HepG2 (cell line): ENCODE measurements around the gene TLE2. TPM values are rescaled to one million over a fixed set of nuclear protein-coding genes. Genes with fewer than 3 reads are reported as not detected.

Experiments
- CBX1 ChIP-seq: IDR thresholded peaks from one replicate; pipeline ENCODE4 v1.6.1; 2016; ENCODE audit warnings: antibody characterized with exemption, low read depth
- GMEB2 ChIP-seq: IDR thresholded peaks from 2 replicates; pipeline ENCODE4 v1.6.1; 2016; ENCODE audit warnings: missing biosample characterization, missing genetic modification reagents, low read depth
- HDAC2 ChIP-seq: sonication (generic); formaldehyde crosslinking; IDR thresholded peaks from 2 replicates; pipeline ENCODE4 v1.4.0; 2020; ENCODE audit warnings: missing genetic modification reagents
- HMGXB3 ChIP-seq: sonication (generic); formaldehyde crosslinking; IDR thresholded peaks from 2 replicates; pipeline ENCODE4 v1.4.0; 2020; ENCODE audit warnings: missing genetic modification reagents, borderline replicate concordance
- NCOR1 ChIP-seq: fragments of 200-600 bp; sonication (generic); IDR thresholded peaks from 2 replicates; pipeline ENCODE4 v1.7.0; 2017; ENCODE audit warnings: antibody characterized with exemption, low read length, borderline replicate concordance
- POLR2G ChIP-seq: fragments of 200-400 bp; formaldehyde crosslinking; IDR thresholded peaks from 2 replicates; pipeline ENCODE4 v1.6.1; 2018; ENCODE audit warnings: mild to moderate bottlenecking, low read depth, low read length, moderate library complexity
- THRA ChIP-seq: sonication (generic); formaldehyde crosslinking; IDR thresholded peaks from 2 replicates; pipeline ENCODE4 v1.4.0; 2020; ENCODE audit warnings: missing genetic modification reagents, borderline replicate concordance
- YEATS4 ChIP-seq: sonication (generic); formaldehyde crosslinking; IDR thresholded peaks from 2 replicates; pipeline ENCODE4 v1.4.0; 2020; ENCODE audit warnings: missing genetic modification reagents, borderline replicate concordance
- ZBTB26 ChIP-seq: IDR thresholded peaks from 2 replicates; pipeline ENCODE4 v1.6.1; 2016; ENCODE audit warnings: missing compliant biosample characterization, missing genetic modification reagents, borderline replicate concordance
- ZFP41 ChIP-seq: sonication (generic); formaldehyde crosslinking; IDR thresholded peaks from 2 replicates; pipeline ENCODE4 v1.4.0; 2020; ENCODE audit warnings: mild to moderate bottlenecking, missing genetic modification reagents, borderline replicate concordance
- ZFY ChIP-seq: sonication (generic); formaldehyde crosslinking; IDR thresholded peaks from 2 replicates; pipeline ENCODE4 v1.4.0; 2020; ENCODE audit warnings: missing genetic modification reagents
- ZNF337 ChIP-seq: sonication (generic); formaldehyde crosslinking; IDR thresholded peaks from 2 replicates; pipeline ENCODE4 v1.5.1; 2020; ENCODE audit warnings: missing genetic modification reagents, low read depth, mild to moderate bottlenecking, borderline replicate concordance
- ZNF614 ChIP-seq: IDR thresholded peaks from 2 replicates; pipeline ENCODE4 v1.6.1; 2018; ENCODE audit warnings: missing biosample characterization, missing genetic modification reagents, inconsistent platforms, borderline replicate concordance
- ZNF7 ChIP-seq: IDR thresholded peaks from 2 replicates; pipeline ENCODE4 v1.6.1; 2016; ENCODE audit warnings: missing biosample characterization, missing genetic modification reagents
- ZNF75D ChIP-seq: sonication (generic); formaldehyde crosslinking; IDR thresholded peaks from 2 replicates; pipeline ENCODE4 v1.8.1; 2023; ENCODE audit warnings: missing genetic modification reagents, mild to moderate bottlenecking, borderline replicate concordance
- ZNF839 ChIP-seq: sonication (generic); formaldehyde crosslinking; IDR thresholded peaks from 2 replicates; pipeline ENCODE4 v1.4.0; 2020; ENCODE audit warnings: missing genetic modification reagents, mild to moderate bottlenecking, borderline replicate concordance
- ZXDC ChIP-seq: sonication (generic); formaldehyde crosslinking; IDR thresholded peaks from 2 replicates; pipeline ENCODE4 v1.5.0; 2020; ENCODE audit warnings: mild to moderate bottlenecking, missing genetic modification reagents
- polyA plus RNA-seq, 8 experiments: library from polyadenylated mRNA; depleted of rRNA in 3 of 8; stranded (reverse) in 7 of 8; unstranded in 1 of 8; fragments of >200 nt; fragmentation: Illumina TruSeq in 4 of 8; extraction: Trizol in 4 of 8; gene quantifications; 2 replicates each; pipeline versions ENCODE4 v1.2.1 to v1.2.3, GENCODE V29; 2011 to 2016; ENCODE audit warnings: low read depth in 4 of 8, missing spikeins in 1 of 8, mixed read lengths in 1 of 8; ENCODE audit not compliant: insufficient read depth in 1 of 8
- total RNA-seq, 5 experiments: library from RNA; depleted of rRNA; stranded (reverse); fragments of >200 nt; fragmentation: Illumina TruSeq; extraction: Trizol; gene quantifications; 2 replicates each; pipeline ENCODE4 v1.2.3, GENCODE V29; 2016; ENCODE audit warnings: low read depth in 1 of 5

Gene TLE2
- total and polyA plus RNA-seq, 2 of the 13 experiments (the other 11 are each of a cell fraction or from before 2014, with no cell fraction given) = 0.07 to 0.81 TPM

GRCh38 chr19:3075605-3076431, 46.7 kb upstream of the TLE2 start (continued):
- TF ChIP-seq ZXDC (CRISPR knock-in tag) = no peak
- TF ChIP-seq ZFY = no peak
- no peak for TF ChIP-seq GMEB2 (CRISPR knock-in tag)
- TF ChIP-seq ZNF337 = no peak
- no peak for TF ChIP-seq YEATS4 (CRISPR knock-in tag)
- no peak for TF ChIP-seq ZNF614 (CRISPR knock-in tag)
- no peak for TF ChIP-seq ZFP41
- 0 out of 2 replicates have a peak, but pooled peaks have one; percentile 32 for TF ChIP-seq HMGXB3 (CRISPR knock-in tag)
- TF ChIP-seq ZBTB26 (CRISPR knock-in tag) = no peak
- TF ChIP-seq POLR2G = no peak
- TF ChIP-seq ZNF75D (CRISPR knock-in tag) = no peak
- no peak for TF ChIP-seq ZNF839
- no peak for TF ChIP-seq NCOR1
- no peak for TF ChIP-seq THRA
- TF ChIP-seq ZNF7 (CRISPR knock-in tag) = no peak
- no peak for TF ChIP-seq CBX1
- peak; percentile 36; the same call in 1 of the 2 replicates for TF ChIP-seq HDAC2 (CRISPR knock-in tag)
